Measurements from ENCODE around the gene ZNF470. TPM values are rescaled to one million over a fixed set of nuclear protein-coding genes. Genes with fewer than 3 reads are reported as not detected.

The ZNF470 gene
- total RNA-seq, 2 donors from 2014 or later = 6.7 to 8.1 TPM

DNA sequence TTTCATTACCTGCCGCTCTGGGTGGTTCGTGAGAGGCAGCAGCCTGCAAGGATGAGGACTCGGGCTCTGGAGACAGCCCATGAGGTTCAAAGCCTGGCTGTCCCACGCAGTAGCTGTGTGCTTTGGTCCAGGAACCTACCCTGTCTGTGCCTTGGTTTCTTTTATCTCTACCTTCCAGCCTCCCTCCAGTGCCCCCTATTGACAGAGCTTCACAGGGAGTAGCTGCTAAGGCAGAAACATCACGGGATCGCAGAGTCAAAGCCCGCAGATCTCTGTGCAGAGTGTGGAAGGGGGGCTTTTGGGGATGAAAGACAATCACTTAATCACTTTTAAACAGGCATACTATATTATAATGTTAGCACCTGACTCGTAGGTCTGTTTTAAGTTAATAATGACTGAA, 44.0 kb downstream of the ZNF470 start:
- Histone ChIP-seq H3K9ac (ENCODE audit: extremely low read depth, low read length, poor library complexity, severe bottlenecking) (no peak overlapping the region), H3K4me1 (ENCODE audit: control insufficient read depth, insufficient read depth, low read length) (no peaks in the 10 kb centered on the region), H3K27me3 (ENCODE audit: control insufficient read depth, insufficient read depth, low read length, poor library complexity, severe bottlenecking) (no peaks in the 10 kb centered on the region), H3K9me3 (ENCODE audit: control insufficient read depth, low read length) (peaks cover 86% of the 10 kb centered on the region), H3K4me3 (ENCODE audit: low read length) (no peak overlapping the region), H3K36me3 (ENCODE audit: control insufficient read depth, insufficient read depth, low read length) (peaks cover 38% of the 10 kb centered on the region), H3K27ac (ENCODE audit: low read depth, low read length) (no peak overlapping the region)
- no peaks in the 10 kb centered on the region for H3K27me3 Mint-ChIP-seq (ENCODE audit: insufficient read depth)
- H3K4me3 Mint-ChIP-seq = no peak overlapping the region
- no peak for DNase-seq
- no peak overlapping the region for H3K27ac Mint-ChIP-seq
- peaks cover 91% of the 10 kb centered on the region for H3K9me3 Mint-ChIP-seq
- H3K4me1 Mint-ChIP-seq = no peaks in the 10 kb centered on the region
- peaks cover 84% of the 10 kb centered on the region for H3K36me3 Mint-ChIP-seq (ENCODE audit: low read depth)
- 67 to 82% methylated on average over 3 to 7 of the region's 8 CpGs for WGBS, 2 experiments (ENCODE audit: insufficient coverage in 1 of 2, insufficient read length in 1 of 2)
- TF ChIP-seq, protein P1, sequence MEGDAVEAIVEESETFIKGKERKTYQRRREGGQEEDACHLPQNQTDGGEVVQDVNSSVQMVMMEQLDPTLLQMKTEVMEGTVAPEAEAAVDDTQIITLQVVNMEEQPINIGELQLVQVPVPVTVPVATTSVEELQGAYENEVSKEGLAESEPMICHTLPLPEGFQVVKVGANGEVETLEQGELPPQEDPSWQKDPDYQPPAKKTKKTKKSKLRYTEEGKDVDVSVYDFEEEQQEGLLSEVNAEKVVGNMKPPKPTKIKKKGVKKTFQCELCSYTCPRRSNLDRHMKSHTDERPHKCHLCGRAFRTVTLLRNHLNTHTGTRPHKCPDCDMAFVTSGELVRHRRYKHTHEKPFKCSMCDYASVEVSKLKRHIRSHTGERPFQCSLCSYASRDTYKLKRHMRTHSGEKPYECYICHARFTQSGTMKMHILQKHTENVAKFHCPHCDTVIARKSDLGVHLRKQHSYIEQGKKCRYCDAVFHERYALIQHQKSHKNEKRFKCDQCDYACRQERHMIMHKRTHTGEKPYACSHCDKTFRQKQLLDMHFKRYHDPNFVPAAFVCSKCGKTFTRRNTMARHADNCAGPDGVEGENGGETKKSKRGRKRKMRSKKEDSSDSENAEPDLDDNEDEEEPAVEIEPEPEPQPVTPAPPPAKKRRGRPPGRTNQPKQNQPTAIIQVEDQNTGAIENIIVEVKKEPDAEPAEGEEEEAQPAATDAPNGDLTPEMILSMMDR (conservative IDR thresholded peaks at IDR 0.05) = no peak

DNA sequence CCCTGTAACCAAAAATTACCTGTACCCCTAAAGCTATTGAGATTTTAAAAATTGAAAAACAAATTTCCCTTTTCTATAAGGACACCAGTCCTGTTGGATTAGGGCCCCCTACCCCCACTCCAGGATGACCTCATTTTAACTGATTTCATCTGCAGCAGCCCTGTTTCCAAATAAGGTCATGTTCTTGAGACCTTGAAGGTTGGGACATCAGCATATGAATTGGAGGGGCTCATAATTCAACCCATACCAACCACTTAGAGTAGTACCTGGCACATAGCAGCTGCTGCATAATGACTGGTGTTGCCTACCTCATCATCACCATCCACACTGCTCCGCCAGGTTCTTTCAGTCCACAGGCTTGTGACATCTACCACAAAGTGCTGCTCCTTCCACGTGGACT, 45.5 kb downstream of the ZNF470 start:
- Histone ChIP-seq H3K27me3 (ENCODE audit: control insufficient read depth, insufficient read depth, low read length, poor library complexity, severe bottlenecking) (no peaks in the 10 kb centered on the region), H3K9ac (ENCODE audit: extremely low read depth, low read length, poor library complexity, severe bottlenecking) (no peak overlapping the region), H3K9me3 (ENCODE audit: control insufficient read depth, low read length) (peaks cover 86% of the 10 kb centered on the region), H3K4me3 (ENCODE audit: low read length) (no peak overlapping the region), H3K36me3 (ENCODE audit: control insufficient read depth, insufficient read depth, low read length) (peaks cover 43% of the 10 kb centered on the region), H3K27ac (ENCODE audit: low read depth, low read length) (no peak overlapping the region), H3K4me1 (ENCODE audit: control insufficient read depth, insufficient read depth, low read length) (no peaks in the 10 kb centered on the region)
- Mint-ChIP-seq H3K4me1 (no peaks in the 10 kb centered on the region), H3K27ac (no peak overlapping the region), H3K9me3 (peaks cover 92% of the 10 kb centered on the region), H3K36me3 (ENCODE audit: low read depth) (peaks cover 87% of the 10 kb centered on the region), H3K4me3 (no peak overlapping the region), H3K27me3 (ENCODE audit: insufficient read depth) (no peaks in the 10 kb centered on the region)
- DNase-seq = no peak
- 95 to 100% methylated on average over 1 to 2 of the region's 2 CpGs for WGBS, 2 experiments (ENCODE audit: insufficient coverage in 1 of 2, insufficient read length in 1 of 2)
- TF ChIP-seq, protein P1 (conservative IDR thresholded peaks at IDR 0.05) = no peak

DNA sequence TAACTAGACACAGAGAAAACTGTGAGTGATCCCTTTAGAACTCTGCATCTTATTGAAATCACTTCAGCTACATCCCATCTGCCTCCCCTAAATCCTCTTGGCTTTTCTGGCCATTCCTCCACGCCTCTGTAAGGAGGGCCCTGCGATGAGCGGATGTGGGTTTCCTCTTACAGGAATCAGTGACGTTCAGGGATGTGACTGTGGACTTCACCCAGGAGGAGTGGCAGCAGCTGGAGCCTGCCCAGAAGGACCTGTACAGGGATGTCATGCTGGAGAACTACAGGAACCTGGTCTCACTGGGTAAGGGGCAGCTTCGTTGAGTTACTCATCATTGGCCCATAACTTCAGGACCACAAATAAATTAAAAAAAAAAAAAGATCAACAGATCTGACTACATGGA, 46.4 kb downstream of the ZNF470 start:
- no peak overlapping the region for H3K9ac ChIP-seq (ENCODE audit: extremely low read depth, low read length, poor library complexity, severe bottlenecking)
- Mint-ChIP-seq H3K27ac (no peak overlapping the region), H3K27me3 (ENCODE audit: insufficient read depth) (no peaks in the 10 kb centered on the region), H3K9me3 (peaks cover 91% of the 10 kb centered on the region), H3K4me3 (no peak overlapping the region), H3K36me3 (ENCODE audit: low read depth) (peaks cover 87% of the 10 kb centered on the region), H3K4me1 (no peaks in the 10 kb centered on the region)
- no peak overlapping the region for H3K27ac ChIP-seq (ENCODE audit: low read depth, low read length)
- peaks cover 87% of the 10 kb centered on the region for H3K9me3 ChIP-seq (ENCODE audit: control insufficient read depth, low read length)
- H3K4me3 ChIP-seq (ENCODE audit: low read length) = no peak overlapping the region
- H3K27me3 ChIP-seq (ENCODE audit: control insufficient read depth, insufficient read depth, low read length, poor library complexity, severe bottlenecking) = no peaks in the 10 kb centered on the region
- H3K4me1 ChIP-seq (ENCODE audit: control insufficient read depth, insufficient read depth, low read length) = no peaks in the 10 kb centered on the region
- DNase-seq = no peak
- 89 to 98% methylated on average over 4 to 5 of the region's 5 CpGs for WGBS, 2 experiments (ENCODE audit: insufficient coverage in 1 of 2, insufficient read length in 1 of 2)
- peaks cover 44% of the 10 kb centered on the region for H3K36me3 ChIP-seq (ENCODE audit: control insufficient read depth, insufficient read depth, low read length)
- TF ChIP-seq, protein P1 (conservative IDR thresholded peaks at IDR 0.05) = no peak

All from endodermal cell (in vitro differentiated cells).